HG02981 (cell line): ENCODE data around the gene PRR14L.
"Not testable (repeated sequence)": the region's sequence is repeated elsewhere in the genome, so short reads cannot be mapped to it uniquely, and the experiment has no call there.

ENCODE experiments used
- ATAC-seq: cut with Tn5 transposase; IDR thresholded peaks from one replicate; pipeline ENCODE4 v1.9.1; 2021; ENCODE audit warnings: mild to moderate bottlenecking, moderate library complexity; ENCODE audit not compliant: unreplicated experiment

PRR14L gene

GRCh38 chr22:31683181-31684105 is 66.5 kb downstream of the PRR14L start:
- ATAC-seq, result no peak

GRCh38 chr22:31682751-31683150 is 67.2 kb downstream of the PRR14L start:
- no peak for ATAC-seq

- no peak for ATAC-seq
Observed at GRCh38 chr22:31681349-31682345, 68.3 kb downstream of the PRR14L start.

- no peak for ATAC-seq
Observed at GRCh38 chr22:31680861-31681341, 69.0 kb downstream of the PRR14L start.

GRCh38 chr22:31678748-31679147 is 71.2 kb downstream of the PRR14L start:
- ATAC-seq, result no peak

GRCh38 chr22:31676700-31677099 is 73.2 kb downstream of the PRR14L start:
- peak; percentile 94 for ATAC-seq

GRCh38 chr22:31674219-31674618 is 75.7 kb downstream of the PRR14L start:
- not testable (repeated sequence) for ATAC-seq

- not testable (repeated sequence) for ATAC-seq
Observed at GRCh38 chr22:31668849-31669248, 81.1 kb downstream of the PRR14L start.

GRCh38 chr22:31662668-31663037 is 87.3 kb downstream of the PRR14L start:
- ATAC-seq, result no peak

- peak; percentile 73 for ATAC-seq
Observed at GRCh38 chr22:31661851-31662667, 87.9 kb downstream of the PRR14L start, which contains the start of gene PISD. PISD (minus strand) TSS chr22:31662215; CDS start chr22:31662208, 7 bp downstream.

GRCh38 chr22:31660860-31661341 is 89.0 kb downstream of the PRR14L start:
- ATAC-seq, result not testable (repeated sequence)

- ATAC-seq, result no peak
Observed at GRCh38 chr22:31659246-31659645, 90.7 kb downstream of the PRR14L start.

- ATAC-seq, result no peak
Observed at GRCh38 chr22:31654408-31654807, 95.5 kb downstream of the PRR14L start.

- no peak for ATAC-seq
Observed at GRCh38 chr22:31653944-31654343, 96.0 kb downstream of the PRR14L start.

GRCh38 chr22:31652911-31653684 is 96.8 kb downstream of the PRR14L start:
- ATAC-seq, result no peak

GRCh38 chr22:31652088-31652487 is 97.8 kb downstream of the PRR14L start:
- no peak for ATAC-seq

GRCh38 chr22:31651664-31652063 is 98.3 kb downstream of the PRR14L start:
- ATAC-seq, result no peak

GRCh38 chr22:31650391-31650790 is 99.5 kb downstream of the PRR14L start:
- no peak for ATAC-seq
